Measurements from ENCODE around the gene PPARGC1A.

The PPARGC1A gene

DNA sequence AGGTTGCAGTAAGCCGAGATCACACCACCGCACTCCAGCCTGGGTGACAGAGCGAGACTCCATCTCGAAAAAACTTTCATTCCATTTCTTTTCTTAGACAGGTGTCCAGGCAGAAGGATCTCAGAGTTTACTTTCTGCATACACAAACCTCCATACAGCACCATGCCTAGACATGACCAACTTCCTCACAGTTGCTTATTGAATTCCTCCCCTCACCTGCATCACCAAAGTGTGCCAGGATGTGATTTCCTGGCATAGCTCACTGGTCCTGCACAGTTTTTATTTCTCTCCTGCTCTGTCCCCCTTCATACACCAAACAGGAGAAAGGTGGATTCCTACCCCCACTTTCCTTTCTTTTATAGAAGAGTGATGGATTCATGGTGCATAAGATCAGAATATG, 34.7 kb upstream of the PPARGC1A start:
- no peaks in the 10 kb centered on the region for H3K4me1 ChIP-seq (ENCODE audit: control insufficient read depth, insufficient read depth, low read length)

DNA sequence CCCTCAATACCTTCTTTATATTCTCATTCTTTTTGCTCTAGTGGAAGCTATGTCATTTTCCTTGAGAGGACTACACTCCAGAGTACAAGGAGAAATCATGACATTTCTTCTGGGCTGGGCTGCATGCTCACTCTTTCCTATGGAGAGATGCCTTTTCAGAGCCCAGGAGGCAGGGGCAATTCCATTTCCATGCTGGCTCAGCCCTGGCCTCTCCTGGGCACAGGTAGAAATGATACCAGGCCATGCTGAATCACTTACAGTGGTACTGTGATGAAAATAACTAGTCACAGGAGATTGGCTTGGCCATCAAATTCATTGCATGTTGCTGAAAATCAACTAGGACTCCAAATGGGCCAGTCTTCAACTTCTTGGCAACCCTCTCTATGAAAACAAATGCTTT, 34.0 kb upstream of the PPARGC1A start:
- no peak overlapping the region for H3K9ac ChIP-seq (ENCODE audit: low read length in 2 of 2)
- no peaks in the 10 kb centered on the region for H3K4me1 ChIP-seq (ENCODE audit: control insufficient read depth, insufficient read depth, low read length)
- no peaks in the 10 kb centered on the region for H3K36me3 ChIP-seq (ENCODE audit: control insufficient read depth in 2 of 2, insufficient read depth in 2 of 2, low read length in 2 of 2)
- no peaks in the 10 kb centered on the region for H3K9me3 ChIP-seq (ENCODE audit: control insufficient read depth in 2 of 2, low read length in 2 of 2)
- H3K27ac ChIP-seq (ENCODE audit: low read length) = no peak overlapping the region
- no peaks in the 10 kb centered on the region for H3K27me3 ChIP-seq (ENCODE audit: control insufficient read depth in 1 of 2, insufficient read depth in 2 of 2, low read length in 2 of 2)
- H3K4me3 ChIP-seq (ENCODE audit: low read length in 2 of 2) = no peak overlapping the region

More for the DNA sequence above, 34.7 kb upstream of the PPARGC1A start:
- H3K36me3 ChIP-seq (ENCODE audit: control insufficient read depth in 2 of 2, insufficient read depth in 2 of 2, low read length in 2 of 2) = no peaks in the 10 kb centered on the region
- no peaks in the 10 kb centered on the region for H3K9me3 ChIP-seq (ENCODE audit: control insufficient read depth in 2 of 2, low read length in 2 of 2)
- H3K27ac ChIP-seq (ENCODE audit: low read length) = no peak overlapping the region
- no peaks in the 10 kb centered on the region for H3K27me3 ChIP-seq (ENCODE audit: control insufficient read depth in 1 of 2, insufficient read depth in 2 of 2, low read length in 2 of 2)
- H3K9ac ChIP-seq (ENCODE audit: low read length in 2 of 2) = no peak overlapping the region
- H3K4me3 ChIP-seq (ENCODE audit: low read length in 2 of 2) = no peak overlapping the region

DNA sequence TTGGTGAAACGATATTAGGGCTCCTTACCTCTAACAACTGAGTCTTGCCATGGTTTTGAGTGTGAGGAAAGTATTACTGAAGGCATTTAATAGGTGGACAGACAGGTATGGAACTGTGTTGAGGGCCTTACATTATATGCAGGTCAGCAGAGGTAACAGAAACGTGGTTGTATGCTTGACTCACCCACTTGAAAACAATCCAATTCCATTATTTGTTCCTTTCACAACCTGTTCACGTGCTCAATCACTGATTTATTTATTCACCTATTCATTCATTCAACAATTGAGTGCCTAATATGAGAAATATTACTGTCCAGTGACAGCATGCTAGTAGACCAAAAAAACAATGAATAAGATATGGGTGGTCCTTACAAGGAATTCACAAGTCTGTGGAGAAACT, 33.3 kb upstream of the PPARGC1A start:
- Histone ChIP-seq H3K9ac (ENCODE audit: low read length in 2 of 2) (no peak overlapping the region), H3K9me3 (ENCODE audit: control insufficient read depth in 2 of 2, low read length in 2 of 2) (no peaks in the 10 kb centered on the region), H3K4me1 (ENCODE audit: control insufficient read depth, insufficient read depth, low read length) (no peaks in the 10 kb centered on the region), H3K4me3 (ENCODE audit: low read length in 2 of 2) (no peak overlapping the region), H3K27ac (ENCODE audit: low read length) (no peak overlapping the region), H3K36me3 (ENCODE audit: control insufficient read depth in 2 of 2, insufficient read depth in 2 of 2, low read length in 2 of 2) (no peaks in the 10 kb centered on the region), H3K27me3 (ENCODE audit: control insufficient read depth in 1 of 2, insufficient read depth in 2 of 2, low read length in 2 of 2) (no peaks in the 10 kb centered on the region)

DNA sequence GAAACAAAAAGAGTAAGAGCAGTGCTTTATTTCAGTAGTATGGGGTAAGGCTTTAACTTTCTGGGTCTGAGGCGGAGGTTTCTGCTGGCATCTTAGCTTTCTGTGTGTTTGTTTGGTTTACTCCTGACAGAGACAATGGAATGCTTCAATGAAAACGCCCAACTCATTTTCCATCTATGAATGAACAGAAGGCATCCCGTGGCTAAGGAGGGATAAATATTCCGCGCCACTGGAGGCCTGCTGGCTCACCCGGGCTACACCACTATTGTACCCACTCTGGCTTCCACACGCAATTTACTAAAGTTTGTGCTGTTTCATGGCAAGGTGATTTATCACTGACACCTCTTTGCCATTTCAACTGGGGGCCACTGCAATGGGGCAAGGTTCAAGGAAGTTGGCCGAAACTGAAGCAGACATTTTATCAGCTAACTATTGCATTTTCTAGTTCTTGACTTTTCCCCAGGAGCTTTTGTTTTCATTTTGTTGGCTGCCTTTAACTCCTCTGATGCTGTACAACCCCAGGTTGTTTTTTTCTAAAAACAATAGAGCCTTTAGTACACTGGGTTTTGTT, 32.8 kb upstream of the PPARGC1A start:
- no peaks in the 10 kb centered on the region for H3K9me3 ChIP-seq (ENCODE audit: control insufficient read depth in 2 of 2, low read length in 2 of 2)
- H3K4me3 ChIP-seq (ENCODE audit: low read length in 2 of 2) = no peak overlapping the region
- H3K27ac ChIP-seq (ENCODE audit: low read length) = no peak overlapping the region
- H3K36me3 ChIP-seq (ENCODE audit: control insufficient read depth in 2 of 2, insufficient read depth in 2 of 2, low read length in 2 of 2) = no peaks in the 10 kb centered on the region
- no peaks in the 10 kb centered on the region for H3K27me3 ChIP-seq (ENCODE audit: control insufficient read depth in 1 of 2, insufficient read depth in 2 of 2, low read length in 2 of 2)
- H3K4me1 ChIP-seq (ENCODE audit: control insufficient read depth, insufficient read depth, low read length) = no peaks in the 10 kb centered on the region
- H3K9ac ChIP-seq (ENCODE audit: low read length in 2 of 2) = no peak overlapping the region

DNA sequence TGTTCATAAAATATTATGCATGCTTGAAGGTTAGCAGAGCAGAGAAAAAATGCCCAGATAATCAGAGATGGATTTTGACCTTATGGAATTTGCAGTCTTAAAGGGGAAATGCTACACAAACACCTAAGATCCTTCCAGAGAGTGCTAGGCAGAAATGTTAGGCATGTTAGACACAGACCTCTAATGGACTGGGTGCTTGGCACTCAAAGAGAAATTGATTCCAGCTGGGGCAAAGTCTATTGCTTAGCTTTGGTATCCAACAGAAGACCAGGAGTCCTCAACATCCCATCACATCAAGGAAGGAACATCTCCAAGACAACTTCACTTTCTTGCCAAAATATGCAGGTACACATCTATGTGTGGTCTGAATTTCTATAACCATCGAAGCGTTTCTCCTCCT, 32.2 kb upstream of the PPARGC1A start:
- H3K36me3 ChIP-seq (ENCODE audit: control insufficient read depth in 2 of 2, insufficient read depth in 2 of 2, low read length in 2 of 2) = no peaks in the 10 kb centered on the region
- no peaks in the 10 kb centered on the region for H3K27me3 ChIP-seq (ENCODE audit: control insufficient read depth in 1 of 2, insufficient read depth in 2 of 2, low read length in 2 of 2)
- H3K4me3 ChIP-seq (ENCODE audit: low read length in 2 of 2) = no peak overlapping the region
- H3K9ac ChIP-seq (ENCODE audit: low read length in 2 of 2) = no peak overlapping the region
- no peak overlapping the region for H3K27ac ChIP-seq (ENCODE audit: low read length)
- H3K9me3 ChIP-seq (ENCODE audit: control insufficient read depth in 2 of 2, low read length in 2 of 2) = no peaks in the 10 kb centered on the region
- H3K4me1 ChIP-seq (ENCODE audit: control insufficient read depth, insufficient read depth, low read length) = no peaks in the 10 kb centered on the region

DNA sequence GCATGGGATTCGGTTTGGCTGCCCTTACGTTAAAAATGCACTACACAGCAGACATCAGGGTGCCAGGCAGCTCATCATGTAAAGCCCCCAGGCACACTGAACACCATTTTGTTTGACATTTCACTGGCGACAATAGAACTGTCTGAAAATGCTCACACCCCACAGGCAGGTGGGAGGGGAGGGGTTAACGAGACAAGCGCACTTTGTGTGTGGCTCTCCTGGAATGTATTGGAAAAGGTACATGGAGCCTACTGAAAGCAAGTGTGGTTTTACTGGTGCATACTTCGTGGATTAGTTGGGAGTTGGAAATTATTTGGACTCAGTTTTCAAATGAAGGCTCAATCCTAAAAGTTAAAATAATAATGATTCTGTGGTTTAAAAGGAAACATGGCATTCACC, 31.6 kb upstream of the PPARGC1A start:
- H3K36me3 ChIP-seq (ENCODE audit: control insufficient read depth in 2 of 2, insufficient read depth in 2 of 2, low read length in 2 of 2) = no peaks in the 10 kb centered on the region
- H3K4me1 ChIP-seq (ENCODE audit: control insufficient read depth, insufficient read depth, low read length) = no peaks in the 10 kb centered on the region
- no peak overlapping the region for H3K27ac ChIP-seq (ENCODE audit: low read length)
- no peak overlapping the region for H3K4me3 ChIP-seq (ENCODE audit: low read length in 2 of 2)
- H3K9ac ChIP-seq (ENCODE audit: low read length in 2 of 2) = no peak overlapping the region
- no peaks in the 10 kb centered on the region for H3K27me3 ChIP-seq (ENCODE audit: control insufficient read depth in 1 of 2, insufficient read depth in 2 of 2, low read length in 2 of 2)
- no peaks in the 10 kb centered on the region for H3K9me3 ChIP-seq (ENCODE audit: control insufficient read depth in 2 of 2, low read length in 2 of 2)

DNA sequence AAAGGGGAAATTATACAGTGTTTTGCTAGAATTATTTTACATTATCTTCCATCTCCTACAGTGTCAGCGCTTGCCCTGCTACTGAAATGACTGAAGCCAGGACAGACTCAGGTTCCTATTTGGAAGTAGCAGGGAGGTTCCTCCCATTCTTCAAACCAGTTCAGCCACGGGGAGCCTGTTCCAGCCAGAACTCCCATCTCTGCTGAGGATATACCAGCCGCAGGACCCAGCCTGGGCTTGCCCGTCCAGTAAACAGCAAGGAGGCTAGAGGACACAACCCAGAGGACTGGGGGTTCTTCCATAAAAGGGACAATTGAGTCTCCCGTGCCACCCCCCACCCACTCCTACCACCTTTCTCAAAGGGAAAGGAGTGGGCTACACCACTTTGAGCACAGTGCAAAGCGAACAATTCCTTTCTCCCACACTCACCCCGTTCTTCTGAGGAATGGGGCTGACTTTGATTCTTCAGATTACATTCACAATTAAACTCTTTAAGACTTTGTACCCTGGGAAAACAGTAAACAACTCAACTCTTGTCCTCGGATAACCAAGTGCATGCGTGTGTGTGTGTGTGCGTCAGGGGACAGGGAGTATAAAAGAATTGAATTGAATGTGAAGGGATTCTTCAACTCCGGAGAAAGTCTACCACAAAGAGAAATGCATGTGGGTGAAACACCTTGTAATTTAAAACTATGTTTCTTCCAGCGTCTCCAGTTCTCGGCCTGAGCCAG, 31.0 kb upstream of the PPARGC1A start:
- no peaks in the 10 kb centered on the region for H3K36me3 ChIP-seq (ENCODE audit: control insufficient read depth in 2 of 2, insufficient read depth in 2 of 2, low read length in 2 of 2)
- no peak overlapping the region for H3K27ac ChIP-seq (ENCODE audit: low read length)
- no peak overlapping the region for H3K9ac ChIP-seq (ENCODE audit: low read length in 2 of 2)

DNA sequence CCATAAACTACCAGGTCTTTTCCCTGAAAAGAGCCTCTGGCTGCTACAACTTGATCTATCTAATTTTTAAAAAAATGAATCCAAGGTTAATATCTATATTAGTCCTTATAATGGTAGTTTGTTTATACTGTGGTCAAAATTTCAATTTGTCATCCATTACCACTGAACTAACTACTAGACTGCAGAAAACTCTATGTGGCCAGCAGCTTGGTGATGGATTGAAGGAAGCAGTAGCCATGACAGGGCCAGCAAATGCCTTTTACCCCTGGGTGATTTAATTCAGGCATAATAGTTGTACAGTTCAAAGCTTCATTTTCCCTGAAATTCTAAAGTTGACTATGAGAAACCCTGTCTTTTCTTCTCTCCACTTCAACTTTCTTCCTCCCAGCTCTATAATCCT, 30.4 kb upstream of the PPARGC1A start:
- Histone ChIP-seq H3K27ac (ENCODE audit: low read length) (no peak overlapping the region), H3K4me3 (ENCODE audit: low read length in 2 of 2) (no peak overlapping the region), H3K36me3 (ENCODE audit: control insufficient read depth in 2 of 2, insufficient read depth in 2 of 2, low read length in 2 of 2) (no peaks in the 10 kb centered on the region), H3K4me1 (ENCODE audit: control insufficient read depth, insufficient read depth, low read length) (no peaks in the 10 kb centered on the region), H3K27me3 (ENCODE audit: control insufficient read depth in 1 of 2, insufficient read depth in 2 of 2, low read length in 2 of 2) (no peaks in the 10 kb centered on the region), H3K9ac (ENCODE audit: low read length in 2 of 2) (no peak overlapping the region), H3K9me3 (ENCODE audit: control insufficient read depth in 2 of 2, low read length in 2 of 2) (no peaks in the 10 kb centered on the region)

More for the DNA sequence above, 31.0 kb upstream of the PPARGC1A start:
- Histone ChIP-seq H3K4me3 (ENCODE audit: low read length in 2 of 2) (no peak overlapping the region), H3K9me3 (ENCODE audit: control insufficient read depth in 2 of 2, low read length in 2 of 2) (no peaks in the 10 kb centered on the region), H3K27me3 (ENCODE audit: control insufficient read depth in 1 of 2, insufficient read depth in 2 of 2, low read length in 2 of 2) (no peaks in the 10 kb centered on the region), H3K4me1 (ENCODE audit: control insufficient read depth, insufficient read depth, low read length) (no peaks in the 10 kb centered on the region)

DNA sequence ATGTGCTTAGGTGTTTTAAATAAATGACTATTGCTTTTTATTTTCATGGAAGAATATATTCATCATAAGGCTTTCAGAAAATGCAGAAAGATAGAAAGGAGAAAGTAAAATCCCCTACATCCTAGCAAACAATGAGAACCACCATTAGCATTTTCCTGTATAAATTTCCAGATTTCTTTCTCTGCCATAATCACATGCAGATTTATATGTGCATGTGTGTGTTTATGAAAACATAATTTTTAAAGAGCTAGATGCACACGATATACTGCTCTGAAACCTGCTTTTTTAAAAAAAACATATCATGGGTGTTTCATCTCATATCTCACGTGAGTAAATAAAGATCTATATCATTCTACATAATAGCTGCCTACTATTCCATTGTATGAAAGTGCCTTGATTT, 26.4 kb upstream of the PPARGC1A start:
- H3K36me3 ChIP-seq (ENCODE audit: control insufficient read depth in 2 of 2, insufficient read depth in 2 of 2, low read length in 2 of 2) = no peaks in the 10 kb centered on the region
- H3K4me3 ChIP-seq (ENCODE audit: low read length in 2 of 2) = no peak overlapping the region
- no peaks in the 10 kb centered on the region for H3K9me3 ChIP-seq (ENCODE audit: control insufficient read depth in 2 of 2, low read length in 2 of 2)
- no peak overlapping the region for H3K9ac ChIP-seq (ENCODE audit: low read length in 2 of 2)
- H3K27me3 ChIP-seq (ENCODE audit: control insufficient read depth in 1 of 2, insufficient read depth in 2 of 2, low read length in 2 of 2) = no peaks in the 10 kb centered on the region
- no peaks in the 10 kb centered on the region for H3K4me1 ChIP-seq (ENCODE audit: control insufficient read depth, insufficient read depth, low read length)
- H3K27ac ChIP-seq (ENCODE audit: low read length) = no peak overlapping the region

DNA sequence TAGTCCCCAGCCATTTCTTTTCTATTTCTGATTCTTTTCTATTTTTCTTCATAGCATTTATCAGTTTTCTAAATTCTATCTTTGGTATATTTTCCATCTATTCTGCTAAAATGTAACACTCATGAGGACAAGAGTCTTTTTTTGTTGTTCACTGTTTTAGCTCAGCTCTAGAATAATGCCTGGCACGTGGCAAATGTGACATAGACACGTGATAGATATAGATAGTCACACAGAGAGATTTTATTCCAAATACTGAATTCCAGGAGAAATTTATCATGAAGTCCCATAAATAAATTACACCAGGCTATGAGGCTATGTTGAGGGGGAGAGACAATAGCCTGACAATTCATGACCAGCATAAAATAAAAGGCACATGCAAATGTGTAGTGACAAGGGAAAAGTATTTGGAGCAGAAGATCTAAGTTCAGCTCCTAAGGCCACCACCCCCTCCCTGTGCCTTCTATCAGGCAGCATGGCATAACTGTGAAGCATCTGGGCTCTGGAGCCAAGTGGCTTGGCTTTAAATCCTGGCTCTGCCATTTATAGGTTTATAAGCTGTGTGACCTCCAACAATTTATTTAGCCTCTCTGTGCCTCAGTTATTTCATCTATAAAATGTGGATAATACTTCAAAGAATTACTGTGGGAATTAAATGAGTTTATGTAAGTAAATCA, 25.7 kb upstream of the PPARGC1A start:
- Histone ChIP-seq H3K27me3 (ENCODE audit: control insufficient read depth in 1 of 2, insufficient read depth in 2 of 2, low read length in 2 of 2) (no peaks in the 10 kb centered on the region), H3K36me3 (ENCODE audit: control insufficient read depth in 2 of 2, insufficient read depth in 2 of 2, low read length in 2 of 2) (no peaks in the 10 kb centered on the region), H3K9ac (ENCODE audit: low read length in 2 of 2) (no peak overlapping the region)

More for the DNA sequence above, 25.7 kb upstream of the PPARGC1A start:
- H3K27ac ChIP-seq (ENCODE audit: low read length) = no peak overlapping the region
- no peaks in the 10 kb centered on the region for H3K4me1 ChIP-seq (ENCODE audit: control insufficient read depth, insufficient read depth, low read length)
- no peaks in the 10 kb centered on the region for H3K9me3 ChIP-seq (ENCODE audit: control insufficient read depth in 2 of 2, low read length in 2 of 2)
- H3K4me3 ChIP-seq (ENCODE audit: low read length in 2 of 2) = no peak overlapping the region
